T-helper 22 cell (primary cell): ENCODE data around the gene PRKCQ.
"Not testable (repeated sequence)": the region's sequence is repeated elsewhere in the genome, so short reads cannot be mapped to it uniquely, and the experiment has no call there.

Experiments used
- DNase-seq: peaks from one replicate; pipeline ENCODE4 v3.0.0-alpha.2; 2020; ENCODE audit warnings: low read depth

Gene PRKCQ

GRCh38 chr10:6593241-6593671 is 13.2 kb upstream of the PRKCQ start:
- no peak for DNase-seq

- no peak for DNase-seq
Observed at GRCh38 chr10:6592080-6592479, 12.0 kb upstream of the PRKCQ start.

- DNase-seq, result no peak
Observed at GRCh38 chr10:6591668-6592067, 11.6 kb upstream of the PRKCQ start.

- DNase-seq, result no peak
Observed at GRCh38 chr10:6590100-6590499, 10.0 kb upstream of the PRKCQ start.

- DNase-seq, result no peak
Observed at GRCh38 chr10:6589287-6590094, 9.4 kb upstream of the PRKCQ start.

GRCh38 chr10:6588845-6589244 is 8.8 kb upstream of the PRKCQ start:
- DNase-seq, result no peak

GRCh38 chr10:6588082-6588481 is 8.0 kb upstream of the PRKCQ start:
- no peak for DNase-seq

GRCh38 chr10:6586501-6586900 is 6.4 kb upstream of the PRKCQ start:
- DNase-seq, result no peak

- no peak for DNase-seq
Observed at GRCh38 chr10:6583447-6583846, 3.4 kb upstream of the PRKCQ start.

GRCh38 chr10:6582913-6583312 is 2.8 kb upstream of the PRKCQ start:
- DNase-seq, result not testable (repeated sequence)

- DNase-seq, result no peak
Observed at GRCh38 chr10:6582298-6582697, 2.2 kb upstream of the PRKCQ start.

- DNase-seq, result no peak
Observed at GRCh38 chr10:6581778-6582228, 1.7 kb upstream of the PRKCQ start.

- not testable (repeated sequence) for DNase-seq
Observed at GRCh38 chr10:6581223-6581622, 1.1 kb upstream of the PRKCQ start.

GRCh38 chr10:6580279-6581029 is 378 bp upstream of the PRKCQ start:
- peak; percentile 64 for DNase-seq

GRCh38 chr10:6579183-6579903 is 733 bp downstream of the PRKCQ start:
- DNase-seq, result no peak

GRCh38 chr10:6578795-6579182 is 1.3 kb downstream of the PRKCQ start:
- no peak for DNase-seq

GRCh38 chr10:6578251-6578771 is 1.8 kb downstream of the PRKCQ start:
- DNase-seq, result no peak

GRCh38 chr10:6576326-6576725 is 3.8 kb downstream of the PRKCQ start:
- no peak for DNase-seq

GRCh38 chr10:6574664-6575176 is 5.4 kb downstream of the PRKCQ start:
- no peak for DNase-seq

GRCh38 chr10:6570893-6571292 is 9.2 kb downstream of the PRKCQ start:
- no peak for DNase-seq

GRCh38 chr10:6569259-6569658 is 10.8 kb downstream of the PRKCQ start:
- no peak for DNase-seq

- DNase-seq, result no peak
Observed at GRCh38 chr10:6567884-6568283, 12.2 kb downstream of the PRKCQ start.
